CMK (cell line): ENCODE measurements around the gene DNLZ.

Experiments used
- DNase-seq: peaks from one replicate; pipeline ENCODE4 v3.0.0-alpha.2; 2010; ENCODE audit warnings: low read depth

The DNLZ gene

GRCh38 chr9:136316896-136317676 lies 46.5 kb downstream of the DNLZ start:
- DNase-seq: no peak

- DNase-seq: no peak
These were observed 47.2 kb downstream of the DNLZ start for GRCh38 chr9:136316271-136316751.

DNA sequence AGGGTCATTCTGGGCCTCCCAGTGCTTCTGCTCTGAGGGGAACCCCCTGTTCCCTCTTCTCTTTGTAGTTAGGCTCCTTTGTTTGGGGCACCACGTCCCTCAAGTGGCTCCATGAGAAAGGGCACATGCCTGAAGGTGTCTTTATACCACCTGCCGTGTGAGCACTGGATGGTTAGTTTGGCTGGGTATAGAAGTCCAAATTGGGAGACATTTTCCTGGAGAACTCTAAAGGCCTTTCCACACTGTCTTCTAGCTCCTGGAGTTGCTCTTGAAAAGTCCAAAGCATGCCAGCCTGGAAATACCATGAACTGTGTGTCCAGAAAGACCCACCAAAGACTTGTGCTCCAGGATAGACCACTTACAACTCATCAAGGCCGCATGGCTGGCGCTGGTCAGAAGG lies 48.6 kb downstream of the DNLZ start:
- DNase-seq: no peak

DNA sequence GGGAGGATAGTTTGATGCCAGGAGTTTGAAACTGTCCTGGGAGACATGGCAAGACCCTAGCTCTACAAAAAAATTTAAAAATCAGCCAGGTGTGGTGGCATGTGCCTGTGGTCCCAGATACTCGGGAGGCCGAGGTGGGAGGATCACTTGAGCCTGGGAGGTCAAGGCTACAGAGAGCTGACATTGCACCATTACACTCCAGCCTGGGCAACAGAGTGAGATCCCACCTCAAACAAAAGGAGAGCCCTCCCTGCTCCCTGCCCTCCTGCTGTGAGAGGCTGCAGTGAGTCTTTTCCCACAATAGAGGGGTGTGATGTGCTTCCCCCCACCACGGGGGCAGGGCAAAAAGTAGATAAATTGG lies 49.5 kb downstream of the DNLZ start:
- DNase-seq: no peak

DNA sequence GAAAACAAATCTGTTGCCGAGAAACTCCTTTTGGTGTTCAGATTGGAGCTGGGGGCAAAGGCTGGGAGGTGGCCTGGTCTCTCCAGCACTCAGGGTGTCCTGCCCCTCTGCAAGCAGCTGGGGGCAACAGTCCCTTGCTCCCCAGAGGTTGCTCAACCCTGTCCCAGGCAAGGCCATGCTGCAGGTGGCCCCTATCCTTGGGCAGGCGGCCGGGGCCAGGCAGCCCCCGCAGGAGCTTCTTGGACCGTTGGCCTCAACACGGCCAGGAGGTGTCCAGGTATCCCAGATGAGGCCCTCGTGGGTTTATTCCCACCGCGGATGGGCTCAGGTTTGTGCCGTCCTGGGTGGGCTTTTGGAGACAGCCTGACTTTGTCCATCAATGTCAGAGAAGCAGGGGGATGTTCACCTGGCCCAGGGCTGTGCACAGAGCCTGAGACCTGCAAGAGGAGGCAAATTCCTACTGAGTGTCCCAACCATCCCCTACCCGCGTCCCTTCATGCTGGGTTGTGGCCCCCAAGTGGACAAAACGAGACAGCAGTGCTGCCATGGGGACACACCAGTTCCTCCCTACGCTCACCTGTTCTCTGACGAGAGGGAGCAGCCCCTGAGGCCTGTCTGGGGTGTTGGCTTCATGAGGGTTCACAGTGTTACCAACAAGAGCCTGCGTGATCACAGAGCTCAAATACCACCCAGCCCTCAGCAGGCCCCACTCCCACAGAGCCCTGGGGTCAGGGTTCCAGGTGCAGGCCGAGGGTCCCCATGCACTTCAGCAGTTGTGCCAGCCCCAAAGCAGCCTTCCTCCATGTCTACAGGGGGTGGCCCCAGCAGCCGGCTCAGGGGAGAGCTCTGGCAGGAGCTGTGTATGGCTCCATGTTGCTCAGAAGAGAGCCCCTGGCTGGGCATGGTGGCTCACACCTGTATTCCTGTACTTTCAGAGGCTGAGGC lies 50.2 kb downstream of the DNLZ start:
- DNase-seq: no peak

GRCh38 chr9:136312436-136312835 lies 51.1 kb downstream of the DNLZ start:
- no peak for DNase-seq

DNA sequence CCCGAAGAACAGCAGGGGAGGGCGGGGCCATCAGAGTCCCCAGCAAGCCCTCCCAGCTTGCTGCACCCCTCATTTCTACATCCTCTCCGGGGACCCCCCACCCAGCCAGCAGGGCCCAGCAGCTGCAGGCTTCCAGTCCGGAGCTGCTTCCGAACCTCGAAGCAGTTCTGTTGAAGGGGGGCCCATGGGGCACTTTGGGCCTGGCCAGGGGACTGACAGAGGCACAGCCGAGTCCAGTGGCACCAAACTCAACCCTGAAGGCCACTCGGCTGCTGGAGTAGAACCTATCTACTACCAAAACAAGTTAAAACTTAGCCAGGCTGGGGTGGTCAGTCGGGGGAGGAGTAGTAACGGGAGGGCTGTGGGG lies 51.6 kb downstream of the DNLZ start:
- no peak for DNase-seq

DNA sequence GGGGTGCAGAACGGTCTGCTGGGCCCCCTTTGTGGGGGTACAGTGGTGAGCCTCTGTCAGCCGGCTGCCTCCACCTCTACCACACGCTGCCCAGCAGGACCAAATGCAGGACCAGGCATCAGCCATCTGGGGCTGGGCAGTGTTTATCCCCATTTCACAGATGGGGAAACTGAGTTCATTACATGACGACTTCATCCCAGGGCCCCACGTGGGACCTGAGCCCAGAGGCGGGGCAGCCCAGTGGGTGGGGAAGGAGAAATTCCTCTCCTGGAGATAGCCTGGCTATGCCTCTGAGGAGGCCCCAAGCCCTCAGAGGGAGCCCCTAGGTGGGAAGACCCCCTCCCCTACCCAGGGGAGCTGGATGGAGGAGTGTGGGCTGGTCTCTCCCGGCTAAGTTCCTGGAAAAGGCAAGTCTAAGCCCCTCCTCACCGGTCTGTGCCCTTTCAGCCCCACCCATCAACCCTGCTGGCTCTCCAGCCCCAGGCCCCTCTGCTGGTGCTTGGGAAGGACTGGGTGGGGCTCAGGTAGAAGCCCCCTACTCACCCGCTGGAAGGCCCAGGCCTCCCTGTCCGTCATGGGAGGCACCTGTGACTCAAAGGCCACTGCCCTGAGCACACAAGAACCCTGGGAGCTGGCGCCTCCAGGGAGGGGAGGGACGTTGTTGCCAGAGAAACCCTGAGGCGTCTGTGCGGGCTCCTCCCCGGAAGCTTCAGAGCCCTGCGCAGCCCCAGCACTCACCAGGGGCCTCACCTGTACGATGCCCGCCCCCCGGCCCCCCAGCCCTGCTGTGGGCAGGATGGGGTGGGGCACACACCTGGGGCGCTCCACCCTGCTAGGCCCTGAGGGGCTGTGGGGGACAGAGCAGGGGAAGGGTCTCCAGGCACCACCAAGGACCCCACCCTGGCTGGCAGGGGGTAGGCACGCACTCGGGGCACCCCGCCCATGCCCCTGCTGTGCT lies 52.2 kb downstream of the DNLZ start:
- no peak for DNase-seq

GRCh38 chr9:136310273-136311030 lies 53.1 kb downstream of the DNLZ start:
- no peak for DNase-seq

- no peak for DNase-seq
These were observed 53.7 kb downstream of the DNLZ start for GRCh38 chr9:136309806-136310220.
